ENCODE results near the gene MAP2K5.

MAP2K5 gene

DNA sequence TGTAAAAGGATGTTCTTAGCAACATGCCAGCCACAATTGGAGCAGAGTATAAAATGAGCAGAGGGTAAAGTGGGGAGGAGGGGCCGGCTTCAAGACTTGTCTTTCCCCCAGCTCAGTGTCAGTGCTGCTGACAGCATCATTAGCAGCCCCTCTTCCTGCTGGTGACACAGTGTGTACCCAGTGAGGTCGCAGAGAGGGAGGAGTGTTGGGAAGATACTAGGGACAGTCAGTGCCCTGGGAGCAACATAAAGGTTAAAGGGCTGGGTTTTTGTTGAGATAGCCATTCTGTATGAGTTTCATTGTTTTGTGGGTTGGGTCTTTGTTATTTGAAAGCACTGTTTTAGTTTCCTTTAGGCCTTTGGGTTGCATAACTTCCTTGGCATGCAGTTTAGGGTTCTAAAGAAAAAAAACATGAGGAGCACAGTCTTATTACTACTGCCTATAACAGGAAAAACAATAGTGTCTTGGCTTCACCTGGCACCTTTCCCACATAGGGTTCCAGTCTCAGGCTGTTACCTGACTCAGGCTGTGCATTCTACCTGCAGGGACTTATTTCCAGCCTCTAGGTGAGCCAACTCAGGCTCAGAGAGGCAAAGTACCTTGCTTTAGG, 188.7 kb downstream of the MAP2K5 start:
- no peak for FAIRE-seq

DNA sequence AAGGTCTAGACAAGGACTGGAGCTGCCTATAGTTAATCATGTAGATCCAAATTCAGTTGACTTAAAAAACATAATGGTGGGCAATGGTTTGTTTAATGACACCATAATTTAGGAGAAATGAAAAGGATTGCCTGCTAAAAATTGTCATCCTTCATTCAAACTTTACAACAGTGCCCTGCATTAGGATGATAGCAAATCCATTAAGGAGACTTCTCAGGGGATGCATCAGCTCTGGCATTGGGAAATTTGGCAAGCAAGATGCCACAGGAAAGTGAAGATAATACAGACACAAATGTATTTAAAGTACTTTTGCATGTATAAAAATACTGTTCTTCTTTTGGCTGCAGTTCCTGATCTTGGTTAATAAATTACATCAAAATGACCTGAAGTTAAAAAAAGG, 189.7 kb downstream of the MAP2K5 start:
- FAIRE-seq, result no peak

DNA sequence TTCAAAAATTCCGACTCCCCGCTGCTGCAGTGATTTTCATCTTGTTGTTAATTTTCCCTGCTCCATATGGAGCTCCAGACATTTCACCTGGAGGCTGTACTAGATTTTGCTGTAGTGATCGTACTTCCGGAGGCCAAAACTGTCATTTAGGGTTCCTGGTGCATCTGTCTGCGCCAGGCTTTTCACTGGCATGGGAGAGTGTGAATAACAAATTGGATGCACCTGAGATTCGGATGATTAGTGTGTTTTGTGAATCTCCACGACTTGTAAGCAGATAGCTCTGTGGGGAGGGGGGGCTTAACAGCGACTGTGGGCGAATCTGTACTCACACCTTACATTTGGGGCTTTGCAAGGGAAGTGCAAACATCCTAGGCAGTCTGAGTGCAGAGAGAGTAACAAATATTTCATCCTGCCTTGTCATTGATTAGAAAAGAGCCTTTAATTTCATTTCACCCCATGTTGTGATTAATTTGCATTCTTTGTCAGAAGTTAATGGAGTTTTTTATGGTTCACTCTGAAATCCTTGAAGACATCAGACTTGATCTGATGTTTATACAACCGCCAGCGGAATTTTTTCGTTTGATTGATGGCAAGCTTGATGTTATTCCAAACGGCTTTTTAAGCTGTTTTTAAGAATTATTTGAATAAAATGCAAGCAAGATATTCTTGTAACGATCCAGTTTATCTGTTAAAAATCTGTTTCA, 190.3 kb downstream of the MAP2K5 start:
- FAIRE-seq, result no peak

DNA sequence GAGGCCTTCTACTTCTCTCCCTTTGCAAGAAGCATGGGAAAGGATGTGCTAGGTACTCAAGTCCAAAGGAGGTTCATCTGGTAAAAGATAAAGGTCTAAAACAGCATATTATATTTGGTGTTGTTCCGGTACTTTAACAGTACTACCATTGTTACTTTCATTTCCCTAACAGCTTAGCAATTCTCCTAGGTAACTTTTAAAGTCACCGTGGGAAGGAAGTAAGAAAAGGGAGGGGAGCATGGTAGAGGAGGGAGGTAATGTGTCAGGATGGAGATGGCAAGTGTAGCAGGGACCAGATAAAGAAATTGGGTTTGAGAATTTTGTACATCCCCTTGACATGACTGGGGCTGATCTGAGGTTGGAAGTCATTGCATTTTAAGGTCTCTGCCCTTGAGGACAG, 193.4 kb downstream of the MAP2K5 start:
- FAIRE-seq, result no peak

DNA sequence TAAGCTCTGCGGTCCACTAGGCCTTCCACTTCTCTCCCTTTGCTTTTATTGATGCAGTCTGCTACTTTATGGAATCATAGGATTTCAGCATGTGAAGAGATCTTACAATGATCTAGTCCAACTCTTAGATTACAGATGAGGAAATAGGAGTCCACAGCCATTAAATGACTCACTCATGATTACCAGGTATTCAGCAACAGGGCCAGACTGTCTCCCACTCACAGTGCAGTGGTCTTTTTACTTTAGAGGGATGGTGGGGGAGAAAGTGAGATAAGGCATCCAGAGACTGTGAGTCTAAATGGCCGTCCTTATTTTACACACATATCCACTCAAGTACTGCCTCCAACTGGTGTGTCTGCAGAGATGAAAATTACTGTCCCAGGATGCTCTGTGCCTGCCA, 194.3 kb downstream of the MAP2K5 start:
- FAIRE-seq, result no peak

DNA sequence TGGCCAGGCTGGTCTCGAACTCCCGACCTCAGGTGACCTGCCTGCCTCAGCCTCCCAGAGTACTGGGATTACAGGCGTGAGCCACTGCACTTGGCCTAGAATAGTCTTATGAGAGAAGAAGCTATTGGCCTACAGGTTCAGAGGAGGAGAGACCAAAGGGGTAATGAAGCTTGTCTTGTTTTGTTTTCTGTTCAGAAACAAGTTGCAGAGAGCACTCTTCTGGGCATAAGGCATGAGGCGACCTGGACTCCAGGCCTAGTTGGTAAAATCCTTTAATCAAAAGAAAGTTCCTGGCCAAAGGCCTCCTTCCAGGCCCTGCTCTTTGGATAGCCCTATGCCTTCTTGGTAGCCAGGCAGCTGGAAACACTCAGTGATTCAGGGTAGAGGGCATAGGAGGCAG, 195.6 kb downstream of the MAP2K5 start:
- FAIRE-seq, result no peak

DNA sequence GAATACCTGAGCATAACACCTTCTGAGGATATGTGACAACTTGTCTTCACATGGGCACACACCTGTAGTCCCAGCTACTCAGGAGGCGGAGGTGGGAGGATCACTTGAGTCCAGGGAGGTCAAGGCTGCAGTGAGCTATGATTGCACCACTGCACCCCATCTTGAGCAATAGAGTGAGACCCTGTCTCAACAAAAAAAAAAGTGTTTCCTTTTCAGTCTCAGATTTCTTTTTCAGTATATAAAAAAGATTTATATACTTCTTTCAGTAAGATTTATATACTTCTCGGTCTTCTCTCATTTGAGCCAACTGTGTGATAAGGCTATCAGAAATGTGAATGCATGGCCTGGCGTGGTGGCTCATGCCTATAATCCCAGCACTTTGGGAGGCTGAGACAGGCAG, 197.9 kb downstream of the MAP2K5 start:
- no peak for FAIRE-seq

DNA sequence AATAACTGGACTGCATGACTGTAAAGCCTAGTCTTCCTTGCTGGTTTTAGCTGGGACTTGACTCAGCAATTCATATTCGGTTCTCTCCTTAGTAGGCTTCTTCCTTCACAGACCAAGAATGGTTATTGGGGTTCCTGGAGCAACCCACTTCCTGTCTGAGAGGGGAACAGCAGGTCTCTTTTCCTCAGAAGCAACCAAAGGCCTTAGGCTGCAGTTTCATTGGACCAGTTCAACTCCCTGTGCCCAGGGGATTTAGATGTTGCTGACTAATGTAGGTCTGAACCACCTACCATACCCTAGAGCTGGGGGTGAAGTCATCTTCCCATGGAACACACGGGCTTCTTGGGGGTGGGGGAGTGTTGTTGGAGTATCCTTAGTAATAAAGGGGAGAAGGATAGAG, 198.8 kb downstream of the MAP2K5 start:
- FAIRE-seq, result no peak

DNA sequence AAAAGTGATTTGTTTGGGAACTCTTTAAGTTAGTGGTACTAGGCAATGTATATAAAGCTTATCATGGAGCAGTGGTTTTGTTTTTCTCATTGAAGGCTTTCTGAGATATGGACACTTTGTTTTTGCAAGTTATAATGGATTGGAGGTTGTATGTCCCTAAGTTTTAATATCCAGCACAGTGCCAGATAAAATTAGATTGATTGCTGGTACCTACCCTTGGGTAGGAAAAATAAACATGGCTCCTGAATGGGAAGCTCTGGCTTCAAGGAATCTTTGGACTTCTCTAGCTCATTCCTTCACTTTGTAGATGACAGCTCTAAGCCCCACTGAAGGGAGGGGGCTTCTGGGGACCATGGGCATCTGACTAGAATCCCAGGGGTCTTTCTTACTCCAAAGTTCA, 201.1 kb downstream of the MAP2K5 start:
- FAIRE-seq, result no peak

DNA sequence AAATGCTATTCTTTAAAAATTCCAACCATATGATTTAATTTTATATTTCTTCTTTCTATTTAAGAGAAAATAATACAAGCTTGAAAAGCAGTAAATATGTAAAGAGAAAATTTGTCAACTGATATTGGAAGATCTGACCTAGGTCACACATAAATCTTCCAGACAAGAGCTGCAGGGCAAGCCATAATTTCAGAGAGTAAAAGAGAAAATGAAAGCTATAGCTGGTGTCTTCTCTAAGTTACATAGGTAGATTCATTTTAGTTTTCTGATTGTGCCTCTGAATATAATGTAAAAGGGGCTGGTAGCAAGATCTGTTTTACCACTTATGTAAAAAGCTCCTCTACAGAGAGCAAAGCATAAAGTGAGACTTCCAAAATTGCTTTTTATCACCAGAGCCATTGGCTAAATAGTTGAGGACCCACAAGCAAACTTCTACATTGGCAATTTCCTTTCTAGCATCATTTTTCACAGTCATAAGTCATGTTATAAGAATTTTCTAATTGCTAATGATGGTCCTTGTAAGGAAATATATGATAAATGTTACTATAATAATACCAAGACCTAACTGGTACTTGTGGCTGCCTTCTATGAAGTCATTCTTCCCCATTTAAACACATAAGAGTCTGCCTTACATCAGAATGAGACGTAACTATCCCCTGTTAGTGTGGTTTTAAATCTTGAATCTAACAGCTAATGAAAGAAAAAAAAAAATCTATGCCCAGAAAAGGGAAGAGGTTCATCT, 202.0 kb downstream of the MAP2K5 start:
- FAIRE-seq, result no peak

DNA sequence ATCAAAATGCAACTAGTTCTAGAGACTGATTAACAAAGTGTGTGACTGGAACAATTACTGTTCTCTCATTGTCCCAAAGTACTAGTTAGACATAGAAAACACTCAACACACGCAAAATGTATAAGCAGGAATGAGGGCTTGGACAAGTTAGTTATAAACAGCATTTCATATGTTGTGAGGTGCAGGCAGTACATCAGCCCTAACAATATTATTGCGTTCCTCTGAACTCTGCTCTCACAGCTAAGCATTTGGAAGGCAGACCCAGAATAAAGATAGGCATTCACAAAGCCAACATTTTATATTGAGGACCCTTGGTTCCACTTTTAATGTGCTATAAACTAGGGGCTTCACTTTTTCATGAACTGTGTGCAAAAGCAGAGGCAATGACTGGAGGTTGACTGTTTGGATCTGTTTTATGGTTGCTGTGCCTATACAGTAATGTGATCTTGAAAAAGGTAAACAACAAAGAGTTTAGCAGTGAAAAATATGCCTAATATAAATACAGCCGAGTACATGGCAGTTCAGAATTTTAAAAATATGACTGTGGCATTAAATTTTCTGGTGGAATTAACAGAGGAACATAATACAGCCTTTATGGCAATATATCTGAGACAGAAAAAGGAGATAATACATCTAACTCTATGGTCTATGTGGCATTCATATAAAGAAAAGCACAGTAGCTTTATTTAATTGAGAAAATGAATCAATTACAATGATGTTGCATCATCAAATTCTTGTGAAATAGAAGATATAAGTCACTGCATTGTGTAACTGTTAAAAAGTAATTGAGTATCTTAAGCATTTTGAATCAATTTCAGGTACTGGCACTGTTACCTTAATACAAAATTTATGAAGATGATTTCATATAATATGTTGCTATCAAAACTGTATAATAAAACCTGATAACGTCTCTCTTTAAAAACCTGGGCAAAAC, 202.8 kb downstream of the MAP2K5 start:
- FAIRE-seq, result no peak

DNA sequence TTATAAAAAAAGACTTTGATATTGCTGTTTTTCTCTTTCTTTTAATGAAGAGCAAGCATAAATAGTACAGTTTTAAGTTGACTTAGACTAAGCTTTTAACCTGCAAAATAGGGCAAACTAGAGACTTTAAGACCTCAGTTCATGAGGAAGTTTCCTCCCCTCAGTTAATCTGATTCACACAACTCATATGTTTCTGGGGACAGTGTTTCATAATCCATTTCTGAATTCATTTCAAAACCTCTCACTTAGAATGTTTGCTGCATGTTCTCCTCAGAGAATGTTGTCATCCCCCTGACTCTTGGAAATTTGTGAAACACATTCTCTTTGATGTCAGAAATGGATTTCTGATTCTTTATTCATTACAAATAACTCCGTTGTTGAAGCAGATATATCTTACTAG, 203.5 kb downstream of the MAP2K5 start:
- no peak for FAIRE-seq

DNA sequence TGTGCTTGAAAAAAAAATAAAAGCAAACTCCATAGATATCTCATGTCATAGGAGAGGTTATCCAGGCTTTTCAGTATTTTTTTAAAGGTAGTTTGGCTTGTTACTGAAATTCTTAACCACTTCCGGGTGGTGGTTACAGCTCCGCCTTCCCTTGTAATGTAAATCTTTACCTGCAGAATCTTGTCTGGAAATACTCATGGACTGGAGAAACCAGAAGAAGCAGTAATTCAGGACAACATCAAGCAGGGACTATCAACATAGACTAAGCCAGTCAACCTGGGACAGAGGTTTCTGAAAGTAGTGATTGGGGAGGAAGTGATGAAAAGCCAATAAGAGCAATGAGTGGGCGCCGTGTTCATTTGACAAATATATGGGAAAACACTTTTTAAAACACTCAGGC, 203.9 kb downstream of the MAP2K5 start:
- FAIRE-seq, result no peak

DNA sequence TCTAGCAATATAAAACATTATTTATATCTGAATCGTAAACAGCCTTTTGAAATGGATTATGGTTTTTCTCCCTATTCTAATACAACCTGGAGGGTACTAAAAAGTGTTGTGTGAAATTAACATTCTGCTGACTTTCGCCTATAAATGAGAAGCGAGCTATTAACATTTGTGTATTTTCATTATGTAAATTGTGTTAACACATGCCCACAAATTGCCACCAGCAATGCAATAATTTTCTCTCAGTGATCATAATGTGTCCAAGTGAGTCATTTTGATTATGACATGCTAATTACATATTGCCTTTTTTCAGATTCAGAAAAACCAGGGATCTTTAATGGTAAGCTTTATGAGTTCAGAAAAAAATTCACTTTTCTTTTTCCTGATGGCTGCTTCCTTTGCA, 205.4 kb downstream of the MAP2K5 start:
- FAIRE-seq, result no peak

DNA sequence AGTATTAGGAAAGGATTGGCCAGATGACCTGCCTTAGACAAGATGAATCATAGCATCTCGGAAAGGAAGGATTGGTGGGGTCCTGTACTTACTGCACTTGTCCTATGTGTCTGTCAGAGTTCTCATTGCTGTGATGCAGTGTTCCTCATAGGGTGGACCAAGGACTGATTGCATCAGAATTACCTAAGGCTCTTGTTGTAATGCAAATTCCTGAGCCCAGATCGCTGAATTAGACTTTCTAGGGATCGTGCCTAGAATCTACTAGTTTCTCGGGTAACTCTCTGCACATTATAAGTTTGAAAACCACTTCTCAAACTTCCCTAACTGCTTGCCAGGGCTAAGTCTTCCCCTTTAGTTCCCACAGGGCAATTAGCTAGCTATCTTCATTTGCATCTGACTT, 207.9 kb downstream of the MAP2K5 start:
- no peak for FAIRE-seq

DNA sequence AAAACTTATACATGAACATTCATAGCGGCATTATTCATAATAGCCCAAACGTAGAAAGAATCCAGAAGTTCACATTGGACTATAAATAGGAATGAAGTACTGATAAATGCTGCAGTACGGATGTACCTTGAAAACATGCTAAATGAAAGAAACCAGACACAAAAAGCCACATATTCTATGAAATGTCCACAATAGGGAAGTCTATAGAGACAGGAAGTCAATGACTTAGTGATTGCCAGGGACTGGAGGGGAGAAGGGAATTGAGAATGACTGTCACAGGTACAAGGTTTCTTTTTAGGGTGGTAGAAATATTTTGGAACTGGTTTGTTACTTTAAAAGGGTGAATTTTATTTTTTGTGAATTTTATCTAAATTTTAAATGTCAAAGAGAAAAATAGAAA, 211.4 kb downstream of the MAP2K5 start:
- FAIRE-seq, result no peak

DNA sequence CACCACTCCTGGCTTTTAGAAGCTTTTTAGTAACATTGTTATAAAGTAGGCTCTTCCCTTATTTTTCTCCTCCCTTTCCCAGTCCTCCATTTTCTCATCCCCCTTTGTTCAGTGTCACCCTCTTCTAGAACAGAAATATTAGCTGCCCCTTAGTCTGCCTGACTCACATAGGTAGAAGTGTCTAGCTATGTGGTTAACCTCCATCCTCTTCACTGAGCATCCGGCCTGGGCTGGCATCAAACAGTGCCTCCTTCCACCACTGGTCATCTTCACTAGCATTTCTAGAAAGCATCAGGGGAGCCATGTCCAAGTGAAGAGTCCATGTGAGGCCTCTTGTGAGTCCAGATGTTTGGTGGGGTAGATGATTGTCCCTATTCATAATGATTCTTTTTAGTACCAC, 212.8 kb downstream of the MAP2K5 start:
- no peak for FAIRE-seq

DNA sequence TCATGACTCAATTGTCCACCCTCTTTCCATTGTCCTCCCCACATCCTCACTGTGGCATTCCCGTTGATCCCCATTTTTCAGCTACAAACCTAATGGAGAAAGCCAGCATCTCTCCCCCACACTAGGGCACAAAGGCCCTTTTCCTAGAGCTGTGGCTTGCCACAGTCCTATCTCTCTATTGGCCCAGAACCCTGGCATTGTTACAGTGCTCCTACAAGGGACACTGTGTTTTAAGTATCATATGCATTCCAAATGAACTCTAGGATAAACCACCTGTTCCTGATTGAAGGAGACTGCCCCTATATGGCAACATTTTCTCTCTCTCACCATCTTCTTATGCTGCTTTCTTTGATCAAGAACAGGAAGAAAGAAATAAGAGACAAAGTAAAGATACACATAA, 213.4 kb downstream of the MAP2K5 start:
- FAIRE-seq, result no peak

DNA sequence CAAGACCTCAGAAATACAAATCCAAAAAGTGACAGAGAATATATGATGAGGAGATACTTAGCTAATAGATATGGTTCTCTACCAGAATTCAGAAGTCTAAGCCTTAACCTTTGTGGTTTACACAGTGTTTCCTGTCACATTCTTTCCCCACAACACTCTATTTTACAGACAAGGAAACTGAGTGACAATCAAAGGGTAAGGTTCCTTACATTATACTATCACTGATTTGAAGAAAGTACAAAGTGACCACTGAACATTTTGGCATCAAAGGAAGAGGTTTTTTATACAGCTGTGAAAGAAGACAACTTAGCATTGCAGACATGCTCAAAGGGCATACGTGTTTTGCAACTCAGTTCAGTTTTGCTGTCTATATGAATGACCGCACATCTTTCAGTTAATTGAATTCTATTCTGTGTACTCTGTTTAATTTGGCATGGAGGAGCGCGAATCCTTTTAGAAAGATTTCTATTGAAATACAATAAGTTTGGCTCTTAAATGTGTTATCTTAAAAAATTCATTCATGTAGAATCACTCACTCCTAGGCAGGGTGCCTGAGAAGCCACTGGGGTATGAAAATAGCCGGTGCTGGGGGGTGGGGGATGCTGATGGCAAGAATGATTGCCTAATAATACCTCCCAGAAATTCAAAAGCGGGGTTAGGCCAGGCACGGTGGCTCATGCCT, 216.3 kb downstream of the MAP2K5 start:
- no peak for FAIRE-seq

DNA sequence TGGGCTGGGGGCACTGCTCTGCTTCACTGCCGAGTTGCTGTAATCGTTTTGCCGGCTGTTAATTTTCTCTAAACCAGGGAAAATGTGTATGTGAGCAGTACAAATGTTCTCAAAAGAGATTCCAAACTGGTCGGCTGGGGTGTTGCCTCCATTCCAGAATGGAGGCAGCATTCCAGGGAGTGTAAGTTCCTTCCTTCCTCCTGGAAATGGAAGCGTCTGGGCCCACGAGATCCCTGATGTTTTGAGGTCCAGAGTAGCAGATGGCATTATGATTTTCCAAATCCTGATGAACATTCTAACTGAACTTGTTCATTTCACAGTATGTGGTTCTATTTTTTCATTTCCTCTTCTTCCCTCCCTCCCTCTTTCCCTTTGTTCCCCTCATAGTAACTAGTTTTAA, 218.4 kb downstream of the MAP2K5 start:
- FAIRE-seq, result no peak

DNA sequence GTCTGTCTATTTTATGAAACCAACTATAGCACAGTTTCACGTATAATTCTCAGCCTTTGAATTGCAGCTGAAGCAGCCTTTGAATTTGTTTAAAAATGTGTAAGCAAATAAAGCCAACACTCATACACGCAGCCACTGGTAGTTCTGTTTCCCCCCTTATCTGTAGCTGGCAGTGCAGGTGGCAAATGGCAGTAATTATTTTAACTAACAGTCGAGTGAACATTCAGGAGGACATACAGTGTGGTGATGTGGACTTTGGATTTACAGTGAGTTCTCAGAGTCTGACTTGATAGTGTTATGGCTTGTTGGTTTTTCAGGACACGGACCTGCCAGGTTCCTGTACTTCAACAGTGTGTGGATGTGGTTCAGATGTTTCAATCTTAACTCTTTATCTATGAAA, 218.8 kb downstream of the MAP2K5 start:
- no peak for FAIRE-seq

DNA sequence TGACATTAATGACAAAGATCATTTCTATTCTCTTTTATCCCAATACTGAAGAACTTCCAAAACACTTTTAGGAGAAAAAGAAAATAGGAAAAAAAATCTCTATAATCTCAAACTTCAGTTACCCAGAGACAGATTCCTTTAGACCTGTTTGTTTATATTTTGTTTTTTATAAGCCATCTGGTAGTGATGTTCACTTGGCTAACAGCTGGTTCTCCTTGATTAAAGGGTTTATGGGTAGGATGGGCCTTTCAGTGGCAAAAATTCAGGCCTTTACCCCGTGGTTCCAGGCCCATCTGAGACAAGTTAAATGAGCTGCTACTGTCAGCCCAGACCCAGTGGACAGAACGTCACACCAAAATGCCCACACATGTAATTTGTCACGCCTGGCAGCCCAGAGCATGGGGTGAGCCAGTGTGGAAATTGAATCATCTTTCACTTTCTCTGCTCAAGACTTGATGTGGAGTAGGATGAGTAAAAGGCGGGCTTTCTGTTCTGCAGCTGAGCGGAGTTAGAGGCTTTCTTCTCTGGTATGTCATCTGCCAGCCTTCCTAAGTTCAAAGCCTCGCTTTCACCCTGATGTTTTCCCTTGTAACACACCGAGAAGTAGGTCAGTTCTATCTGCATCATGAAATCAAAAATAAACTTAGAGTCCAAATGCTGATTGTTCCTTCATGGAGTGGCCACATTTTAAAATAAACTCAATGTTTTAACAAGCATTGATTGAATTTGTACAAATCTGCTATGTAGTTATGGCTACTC, 220.3 kb downstream of the MAP2K5 start:
- FAIRE-seq, result no peak

All from TTC549 (cell line).